Measurements from ENCODE around the gene TEAD2. TPM values are rescaled to one million over a fixed set of nuclear protein-coding genes. Genes with fewer than 3 reads are reported as not detected.

The TEAD2 gene
- total and polyA plus RNA-seq, 4 experiments from 2014 or later = not detected

Small RNAs within 50 kb of the gene (microRNA-seq; reads per million reads assigned to microRNA genes)
- not detected for gene MIR4324 (ENCODE audit: borderline microRNAs expressed, borderline number of aligned reads, borderline replicate concordance)

Other genes with a start within 250 kb of the TEAD2 start
- gene LIN7B, start 248.0 kb downstream of the TEAD2 start, total RNA-seq = 10 to 100 TPM; 17.7 to 18.6 TPM
- 1 to 10 TPM; 4.4 to 5.3 TPM for gene LIN7B, start 248.0 kb downstream of the TEAD2 start, polyA plus RNA-seq
- 1 to 10 TPM; 1.7 to 1.9 TPM for gene C19orf73, start 243.3 kb downstream of the TEAD2 start, total RNA-seq
- gene C19orf73, start 243.3 kb downstream of the TEAD2 start, polyA plus RNA-seq = 1 to 10 TPM; 1.9 to 3.7 TPM
- 1 to 10 TPM; 4.0 to 4.5 TPM for gene PPFIA3, start 242.9 kb downstream of the TEAD2 start, total RNA-seq
- gene PPFIA3, start 242.9 kb downstream of the TEAD2 start, polyA plus RNA-seq = under 1 TPM; 0.27 to 0.68 TPM
- not detected for gene HRC, start 207.0 kb downstream of the TEAD2 start, total RNA-seq
- gene HRC, start 207.0 kb downstream of the TEAD2 start, polyA plus RNA-seq = not detected
- gene TRPM4, start 204.6 kb downstream of the TEAD2 start, total RNA-seq = under 1 TPM in 1 of 2 experiments, not detected in 1; 0.41 TPM
- gene TRPM4, start 204.6 kb downstream of the TEAD2 start, polyA plus RNA-seq = not detected
- 1 to 10 TPM; 4.3 to 5.1 TPM for gene SLC6A16, start 37.2 kb downstream of the TEAD2 start, total RNA-seq
- gene SLC6A16, start 37.2 kb downstream of the TEAD2 start, polyA plus RNA-seq = 1 to 10 TPM; 1.1 to 1.8 TPM
- 100 to 1,000 TPM; 330 to 347 TPM for gene CD37, start 27.0 kb downstream of the TEAD2 start, total RNA-seq
- gene CD37, start 27.0 kb downstream of the TEAD2 start, polyA plus RNA-seq = 100 to 1,000 TPM; 109 to 192 TPM
- gene DKKL1, start 1.5 kb upstream of the TEAD2 start, total RNA-seq = not detected
- gene DKKL1, start 1.5 kb upstream of the TEAD2 start, polyA plus RNA-seq = not detected
- gene KASH5, start 25.8 kb upstream of the TEAD2 start, total RNA-seq = under 1 TPM; 0.23 to 0.69 TPM
- gene KASH5, start 25.8 kb upstream of the TEAD2 start, polyA plus RNA-seq = not detected
- gene PTH2, start 61.0 kb upstream of the TEAD2 start, total RNA-seq = not detected
- not detected for gene PTH2, start 61.0 kb upstream of the TEAD2 start, polyA plus RNA-seq
- gene GFY, start 63.0 kb upstream of the TEAD2 start, total RNA-seq = not detected
- gene GFY, start 63.0 kb upstream of the TEAD2 start, polyA plus RNA-seq = not detected
- gene SLC17A7, start 79.1 kb upstream of the TEAD2 start, total RNA-seq = under 1 TPM; 0.15 to 0.25 TPM
- gene SLC17A7, start 79.1 kb upstream of the TEAD2 start, polyA plus RNA-seq = not detected
- gene PIH1D1, start 89.4 kb upstream of the TEAD2 start, total RNA-seq = 100 to 1,000 TPM; 178 to 186 TPM
- 100 to 1,000 TPM in 1 of 2 donors, 10 to 100 TPM in 1; 87.2 to 124 TPM for gene PIH1D1, start 89.4 kb upstream of the TEAD2 start, polyA plus RNA-seq
- gene ALDH16A1, start 90.8 kb upstream of the TEAD2 start, total RNA-seq = 10 to 100 TPM; 31.6 to 32.6 TPM
- gene ALDH16A1, start 90.8 kb upstream of the TEAD2 start, polyA plus RNA-seq = 10 to 100 TPM; 28.4 to 40.1 TPM
- gene FLT3LG, start 111.8 kb upstream of the TEAD2 start, total RNA-seq = 100 to 1,000 TPM; 114 to 115 TPM
- 100 to 1,000 TPM; 145 to 252 TPM for gene FLT3LG, start 111.8 kb upstream of the TEAD2 start, polyA plus RNA-seq
- 1,000 to 10,000 TPM; 5,517 to 5,661 TPM for gene RPL13A, start 125.2 kb upstream of the TEAD2 start, total RNA-seq
- 1,000 to 10,000 TPM; 1,827 to 3,046 TPM for gene RPL13A, start 125.2 kb upstream of the TEAD2 start, polyA plus RNA-seq
- 1,000 to 10,000 TPM; 3,135 to 3,272 TPM for gene RPS11, start 134.0 kb upstream of the TEAD2 start, total RNA-seq
- 1,000 to 10,000 TPM; 1,691 to 2,012 TPM for gene RPS11, start 134.0 kb upstream of the TEAD2 start, polyA plus RNA-seq
- gene FCGRT, start 150.2 kb upstream of the TEAD2 start, total RNA-seq = 10 to 100 TPM; 21.9 to 25.8 TPM
- gene FCGRT, start 150.2 kb upstream of the TEAD2 start, polyA plus RNA-seq = 10 to 100 TPM; 40.2 to 42.5 TPM
- gene RCN3, start 165.6 kb upstream of the TEAD2 start, total RNA-seq = 1 to 10 TPM; 2.4 to 2.5 TPM
- gene RCN3, start 165.6 kb upstream of the TEAD2 start, polyA plus RNA-seq = 1 to 10 TPM; 1.2 to 1.5 TPM
- 100 to 1,000 TPM; 177 to 191 TPM for gene NOSIP, start 218.1 kb upstream of the TEAD2 start, total RNA-seq
- gene NOSIP, start 218.1 kb upstream of the TEAD2 start, polyA plus RNA-seq = 100 to 1,000 TPM; 650 to 674 TPM
- 1 to 10 TPM; 1.0 to 1.7 TPM for gene PRRG2, start 218.9 kb upstream of the TEAD2 start, total RNA-seq
- under 1 TPM in 1 of 2 donors, not detected in 1; 0.34 TPM for gene PRRG2, start 218.9 kb upstream of the TEAD2 start, polyA plus RNA-seq
- 10 to 100 TPM; 64.6 to 65.1 TPM for gene PRR12, start 228.8 kb upstream of the TEAD2 start, total RNA-seq
- gene PRR12, start 228.8 kb upstream of the TEAD2 start, polyA plus RNA-seq = 1 to 10 TPM in 1 of 2 donors, not detected in 1; 1.2 TPM

Measured in CD4-positive, alpha-beta memory T cell (primary cell).